ENCODE measurements around the gene MBP. TPM values are rescaled to one million over a fixed set of nuclear protein-coding genes. Genes with fewer than 3 reads are reported as not detected.

Gene MBP
- total RNA-seq, 1 donor from 2014 or later, result 22.4 TPM

GRCh38 chr18:77102259-77103040, 30.1 kb downstream of the MBP start:
- Histone ChIP-seq H3K9me3 (ENCODE audit: control insufficient read depth in 3 of 3, low read length in 3 of 3) (no peaks in the 10 kb centered on the region), H3K9ac (ENCODE audit: low read depth in 1 of 3, low read length in 3 of 3) (peak overlapping the region; percentile 55 to 75 (median 60)), H3K36me3 (ENCODE audit: control insufficient read depth in 3 of 3, insufficient read depth in 3 of 3, low read length in 3 of 3) (peaks cover 0 to 6% (median 2%) of the 10 kb centered on the region in 3 donors), H3K27ac (ENCODE audit: low read depth, low read length) (peak overlapping the region; percentile 87), H3K4me1 (ENCODE audit: control insufficient read depth in 3 of 3, insufficient read depth in 3 of 3, low read length in 3 of 3) (peaks cover 50 to 85% (median 66%) of the 10 kb centered on the region in 3 donors), H3K4me3 (ENCODE audit: low read length in 3 of 3) (peak overlapping the region in 1 of 3 donors; percentile 30), H3K27me3 (ENCODE audit: control insufficient read depth in 3 of 3, insufficient read depth in 3 of 3, low read length in 3 of 3) (no peaks in the 10 kb centered on the region)

- peak overlapping the region; percentile 30 to 59 (median 37) for H3K4me3 ChIP-seq (ENCODE audit: low read length in 3 of 3)
Observed at GRCh38 chr18:77101410-77102258, 30.9 kb downstream of the MBP start.

DNA sequence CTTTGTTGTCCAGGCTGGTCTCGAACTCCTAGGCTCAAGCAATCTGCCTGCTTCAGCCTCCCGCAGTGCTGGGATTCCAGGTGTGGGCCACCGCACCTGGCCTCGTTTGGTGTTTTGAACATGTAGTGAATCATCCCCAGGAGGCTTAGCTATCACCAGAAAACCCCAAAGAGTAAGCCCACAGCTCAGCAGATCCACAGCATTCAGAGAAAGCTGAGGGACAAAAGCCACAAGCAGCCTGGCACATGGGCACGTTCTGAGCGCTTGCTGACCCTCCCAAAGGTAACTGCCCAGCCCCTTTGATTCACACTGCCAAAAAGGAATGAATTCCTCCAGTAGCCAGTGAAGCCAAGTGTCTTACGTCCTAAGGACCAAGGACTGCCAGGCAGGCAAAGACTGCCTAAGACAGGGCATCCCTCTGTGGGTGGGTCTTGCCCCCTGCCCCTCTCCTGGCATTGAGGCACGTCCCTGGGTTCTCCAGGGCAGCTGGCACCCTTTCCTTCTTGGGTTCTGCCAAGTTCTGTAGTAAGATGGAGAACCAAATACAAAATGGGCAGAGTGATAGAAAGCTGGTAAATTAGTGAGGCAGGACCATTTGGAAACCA, 31.7 kb downstream of the MBP start:
- H3K4me3 ChIP-seq (ENCODE audit: low read length in 3 of 3), result peak overlapping the region; percentile 30 to 59 (median 55)
- H3K9ac ChIP-seq (ENCODE audit: low read depth in 1 of 3, low read length in 3 of 3), result peak overlapping the region in 2 of 3 donors; percentile 51 to 60
- H3K4me1 ChIP-seq (ENCODE audit: control insufficient read depth in 3 of 3, insufficient read depth in 3 of 3, low read length in 3 of 3), result peaks cover 45 to 70% (median 60%) of the 10 kb centered on the region in 3 donors
- peaks cover 2 to 6% (median 2%) of the 10 kb centered on the region in 3 donors for H3K36me3 ChIP-seq (ENCODE audit: control insufficient read depth in 3 of 3, insufficient read depth in 3 of 3, low read length in 3 of 3)
- H3K9me3 ChIP-seq (ENCODE audit: control insufficient read depth in 3 of 3, low read length in 3 of 3), result no peaks in the 10 kb centered on the region
- peak overlapping the region; percentile 87 for H3K27ac ChIP-seq (ENCODE audit: low read depth, low read length)
- no peaks in the 10 kb centered on the region for H3K27me3 ChIP-seq (ENCODE audit: control insufficient read depth in 3 of 3, insufficient read depth in 3 of 3, low read length in 3 of 3)

More at GRCh38 chr18:77101410-77102258, 30.9 kb downstream of the MBP start:
- H3K4me1 ChIP-seq (ENCODE audit: control insufficient read depth in 3 of 3, insufficient read depth in 3 of 3, low read length in 3 of 3), result peaks cover 48 to 77% (median 64%) of the 10 kb centered on the region in 3 donors
- peak overlapping the region; percentile 47 to 60 (median 55) for H3K9ac ChIP-seq (ENCODE audit: low read depth in 1 of 3, low read length in 3 of 3)
- H3K27me3 ChIP-seq (ENCODE audit: control insufficient read depth in 3 of 3, insufficient read depth in 3 of 3, low read length in 3 of 3), result no peaks in the 10 kb centered on the region
- H3K36me3 ChIP-seq (ENCODE audit: control insufficient read depth in 3 of 3, insufficient read depth in 3 of 3, low read length in 3 of 3), result peaks cover 2 to 6% (median 2%) of the 10 kb centered on the region in 3 donors
- no peaks in the 10 kb centered on the region for H3K9me3 ChIP-seq (ENCODE audit: control insufficient read depth in 3 of 3, low read length in 3 of 3)
- peak overlapping the region; percentile 87 for H3K27ac ChIP-seq (ENCODE audit: low read depth, low read length)

- peak overlapping the region in 1 of 3 donors; percentile 17 for H3K9ac ChIP-seq (ENCODE audit: low read depth in 1 of 3, low read length in 3 of 3)
- H3K36me3 ChIP-seq (ENCODE audit: control insufficient read depth in 3 of 3, insufficient read depth in 3 of 3, low read length in 3 of 3), result peaks cover 2 to 6% (median 4%) of the 10 kb centered on the region in 3 donors
- no peaks in the 10 kb centered on the region for H3K27me3 ChIP-seq (ENCODE audit: control insufficient read depth in 3 of 3, insufficient read depth in 3 of 3, low read length in 3 of 3)
- H3K4me1 ChIP-seq (ENCODE audit: control insufficient read depth in 3 of 3, insufficient read depth in 3 of 3, low read length in 3 of 3), result peaks cover 45 to 68% (median 58%) of the 10 kb centered on the region in 3 donors
- no peaks in the 10 kb centered on the region for H3K9me3 ChIP-seq (ENCODE audit: control insufficient read depth in 3 of 3, low read length in 3 of 3)
- H3K4me3 ChIP-seq (ENCODE audit: low read length in 3 of 3), result no peak overlapping the region
- H3K27ac ChIP-seq (ENCODE audit: low read depth, low read length), result no peak overlapping the region
Observed at GRCh38 chr18:77099485-77100370, 32.9 kb downstream of the MBP start.

- H3K9ac ChIP-seq (ENCODE audit: low read depth in 1 of 3, low read length in 3 of 3), result peak overlapping the region; percentile 28 to 69 (median 47)
- peak overlapping the region in 1 of 3 donors; percentile 38 for H3K4me3 ChIP-seq (ENCODE audit: low read length in 3 of 3)
- H3K27ac ChIP-seq (ENCODE audit: low read depth, low read length), result peak overlapping the region; percentile 59
Observed at GRCh38 chr18:77098538-77099174, 33.9 kb downstream of the MBP start.

DNA sequence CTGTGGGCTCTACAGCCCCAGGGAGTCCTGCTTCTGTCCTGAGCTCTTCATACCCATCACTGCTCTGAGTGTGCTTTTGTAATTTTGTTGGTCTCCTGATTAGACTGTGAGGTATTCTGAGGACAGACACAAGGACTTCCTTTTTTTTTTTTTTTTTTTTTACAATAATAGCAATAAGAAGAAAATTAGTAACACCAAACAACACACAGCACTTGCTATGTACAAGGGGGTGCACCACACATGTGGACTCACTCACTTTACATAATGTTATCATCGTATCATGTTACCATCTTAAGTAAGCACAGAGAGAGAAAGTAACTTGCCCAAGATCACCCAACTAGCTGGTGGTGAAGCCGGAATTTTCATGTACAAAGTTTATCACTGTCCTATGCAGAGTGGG, 34.6 kb downstream of the MBP start:
- Histone ChIP-seq H3K9ac (ENCODE audit: low read depth in 1 of 3, low read length in 3 of 3) (peak overlapping the region in 2 of 3 donors; percentile 47 to 69), H3K27ac (ENCODE audit: low read depth, low read length) (peak overlapping the region; percentile 59), H3K36me3 (ENCODE audit: control insufficient read depth in 3 of 3, insufficient read depth in 3 of 3, low read length in 3 of 3) (peaks cover 0 to 6% (median 3%) of the 10 kb centered on the region in 3 donors), H3K4me3 (ENCODE audit: low read length in 3 of 3) (no peak overlapping the region), H3K4me1 (ENCODE audit: control insufficient read depth in 3 of 3, insufficient read depth in 3 of 3, low read length in 3 of 3) (peaks cover 36 to 59% (median 50%) of the 10 kb centered on the region in 3 donors), H3K9me3 (ENCODE audit: control insufficient read depth in 3 of 3, low read length in 3 of 3) (no peaks in the 10 kb centered on the region), H3K27me3 (ENCODE audit: control insufficient read depth in 3 of 3, insufficient read depth in 3 of 3, low read length in 3 of 3) (no peaks in the 10 kb centered on the region)

More at GRCh38 chr18:77098538-77099174, 33.9 kb downstream of the MBP start:
- Histone ChIP-seq H3K4me1 (ENCODE audit: control insufficient read depth in 3 of 3, insufficient read depth in 3 of 3, low read length in 3 of 3) (peaks cover 38 to 61% (median 52%) of the 10 kb centered on the region in 3 donors), H3K9me3 (ENCODE audit: control insufficient read depth in 3 of 3, low read length in 3 of 3) (no peaks in the 10 kb centered on the region), H3K27me3 (ENCODE audit: control insufficient read depth in 3 of 3, insufficient read depth in 3 of 3, low read length in 3 of 3) (no peaks in the 10 kb centered on the region), H3K36me3 (ENCODE audit: control insufficient read depth in 3 of 3, insufficient read depth in 3 of 3, low read length in 3 of 3) (peaks cover 0 to 6% (median 3%) of the 10 kb centered on the region in 3 donors)

DNA sequence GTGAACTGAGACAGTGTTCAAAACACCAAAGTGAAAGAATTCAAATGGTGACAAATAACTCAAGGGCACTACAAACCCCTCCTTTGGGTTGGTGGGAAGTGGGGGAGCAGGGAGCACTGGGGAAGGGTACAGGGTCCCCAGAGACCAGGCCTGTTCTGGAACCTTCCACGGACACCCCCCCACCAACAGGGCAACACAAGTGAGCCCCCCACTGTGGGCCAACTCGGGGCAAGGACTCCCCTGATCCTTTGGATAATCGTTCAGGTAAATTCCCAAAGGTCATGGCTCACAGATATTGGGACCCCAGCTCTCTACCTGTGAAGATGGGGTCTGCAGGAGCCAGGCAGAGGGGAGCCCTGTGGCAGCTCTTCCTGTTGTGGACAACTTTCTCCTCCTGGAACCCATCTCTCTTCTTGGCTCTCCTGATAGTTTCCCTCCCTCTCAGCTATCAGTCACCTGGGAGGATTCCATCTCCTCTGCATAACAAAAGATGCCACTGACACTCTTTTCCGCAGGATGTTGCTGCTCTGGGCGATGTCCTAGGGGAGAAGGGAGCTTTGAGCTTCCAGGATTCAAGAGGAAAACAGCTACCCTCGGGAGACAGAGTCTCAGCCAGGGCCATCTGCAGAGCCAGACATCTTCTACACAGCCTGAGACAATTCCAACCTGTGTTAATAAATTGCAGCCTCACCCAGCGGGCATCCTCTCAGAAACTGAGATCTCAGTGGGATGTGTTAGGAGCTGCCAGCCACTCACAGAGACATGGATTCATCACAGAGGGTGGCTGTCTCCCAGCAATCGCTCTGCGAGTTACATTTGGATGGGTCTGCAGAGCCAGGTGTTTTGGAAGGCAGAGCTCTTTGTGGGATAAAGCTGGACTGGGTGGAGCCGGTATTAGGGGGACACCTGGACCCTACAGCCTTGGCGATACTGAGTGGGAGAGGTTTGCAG, 35.4 kb downstream of the MBP start:
- Histone ChIP-seq H3K4me3 (ENCODE audit: low read length in 3 of 3) (no peak overlapping the region), H3K36me3 (ENCODE audit: control insufficient read depth in 3 of 3, insufficient read depth in 3 of 3, low read length in 3 of 3) (peaks cover 0 to 6% (median 3%) of the 10 kb centered on the region in 3 donors), H3K4me1 (ENCODE audit: control insufficient read depth in 3 of 3, insufficient read depth in 3 of 3, low read length in 3 of 3) (peaks cover 37 to 62% (median 48%) of the 10 kb centered on the region in 3 donors), H3K27ac (ENCODE audit: low read depth, low read length) (peak overlapping the region; percentile 20), H3K9me3 (ENCODE audit: control insufficient read depth in 3 of 3, low read length in 3 of 3) (no peaks in the 10 kb centered on the region), H3K27me3 (ENCODE audit: control insufficient read depth in 3 of 3, insufficient read depth in 3 of 3, low read length in 3 of 3) (no peaks in the 10 kb centered on the region), H3K9ac (ENCODE audit: low read depth in 1 of 3, low read length in 3 of 3) (peak overlapping the region in 1 of 3 donors; percentile 3)

All from skeletal muscle tissue (tissue), 4 donors.